ENCODE measurements around the gene NBPF3.
A peak's percentile ranks its signal among the peaks of the same experiment; 100 is the strongest.
"Not testable (repeated sequence)": the region's sequence is repeated elsewhere in the genome, so short reads cannot be mapped to it uniquely, and the experiment has no call there.

NBPF3 gene

DNA sequence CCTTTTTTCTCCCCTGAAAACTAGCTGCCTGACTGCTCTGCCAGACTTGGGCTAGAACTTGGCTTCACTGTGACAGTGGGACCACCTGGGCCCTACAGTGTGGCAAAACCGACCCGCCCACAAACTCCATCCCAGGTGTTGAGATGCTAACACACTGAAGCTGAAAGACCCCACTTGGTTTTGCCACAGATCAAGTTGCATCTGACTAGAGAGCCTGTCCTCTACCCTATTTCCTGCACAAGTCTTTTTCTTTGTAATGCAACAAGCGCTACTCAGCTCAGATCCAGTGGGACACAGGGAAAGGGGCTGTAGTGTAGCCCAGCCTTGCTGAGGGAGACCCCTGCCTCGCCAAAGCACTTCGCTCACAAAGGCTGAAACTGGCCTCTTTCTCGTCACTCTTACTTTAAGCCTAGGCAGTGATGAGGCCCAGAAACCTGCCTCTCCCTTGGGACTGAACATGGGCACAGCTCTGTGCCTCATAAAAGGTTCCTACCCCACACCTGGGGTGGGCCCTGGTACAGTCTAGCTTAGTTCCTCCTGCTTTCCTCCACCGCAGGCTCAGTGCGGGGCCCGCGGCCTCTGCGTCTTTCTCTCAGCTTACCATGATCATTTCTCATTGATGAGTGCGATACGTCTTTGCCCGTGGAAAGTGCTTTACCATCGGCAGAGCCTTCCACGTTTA is 79.0 kb downstream of the NBPF3 start:
- DNase-seq (ENCODE audit: low read depth), result no peak

DNA sequence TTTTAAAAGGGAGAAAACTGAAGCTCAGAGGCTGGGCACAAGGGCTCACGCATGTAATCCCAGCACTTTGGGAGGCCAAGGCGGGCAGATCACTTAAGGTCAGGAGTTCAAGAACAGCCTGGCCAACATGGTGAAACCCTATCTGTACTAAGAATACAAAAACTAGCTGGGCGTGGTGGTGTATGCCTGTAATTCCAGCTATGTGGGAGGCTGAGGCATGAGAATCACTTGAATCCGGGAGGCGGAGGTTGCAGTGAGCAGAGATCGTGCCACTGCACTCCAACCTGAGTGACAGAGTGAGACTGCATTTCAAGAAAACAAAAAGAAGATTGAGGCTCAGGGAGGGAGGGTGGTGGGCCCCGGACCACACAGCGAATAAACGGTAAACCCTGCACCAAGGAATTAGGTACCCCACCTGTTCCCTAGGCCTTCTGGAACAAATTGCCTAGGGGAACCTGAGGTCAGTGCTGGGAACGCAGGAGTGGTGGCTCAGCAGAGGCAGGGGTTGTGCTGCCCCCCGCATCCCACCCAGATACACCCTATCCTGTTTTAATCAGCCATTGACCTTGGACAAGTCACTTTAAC is 79.6 kb downstream of the NBPF3 start:
- DNase-seq (ENCODE audit: low read depth), result not testable (repeated sequence)

DNA sequence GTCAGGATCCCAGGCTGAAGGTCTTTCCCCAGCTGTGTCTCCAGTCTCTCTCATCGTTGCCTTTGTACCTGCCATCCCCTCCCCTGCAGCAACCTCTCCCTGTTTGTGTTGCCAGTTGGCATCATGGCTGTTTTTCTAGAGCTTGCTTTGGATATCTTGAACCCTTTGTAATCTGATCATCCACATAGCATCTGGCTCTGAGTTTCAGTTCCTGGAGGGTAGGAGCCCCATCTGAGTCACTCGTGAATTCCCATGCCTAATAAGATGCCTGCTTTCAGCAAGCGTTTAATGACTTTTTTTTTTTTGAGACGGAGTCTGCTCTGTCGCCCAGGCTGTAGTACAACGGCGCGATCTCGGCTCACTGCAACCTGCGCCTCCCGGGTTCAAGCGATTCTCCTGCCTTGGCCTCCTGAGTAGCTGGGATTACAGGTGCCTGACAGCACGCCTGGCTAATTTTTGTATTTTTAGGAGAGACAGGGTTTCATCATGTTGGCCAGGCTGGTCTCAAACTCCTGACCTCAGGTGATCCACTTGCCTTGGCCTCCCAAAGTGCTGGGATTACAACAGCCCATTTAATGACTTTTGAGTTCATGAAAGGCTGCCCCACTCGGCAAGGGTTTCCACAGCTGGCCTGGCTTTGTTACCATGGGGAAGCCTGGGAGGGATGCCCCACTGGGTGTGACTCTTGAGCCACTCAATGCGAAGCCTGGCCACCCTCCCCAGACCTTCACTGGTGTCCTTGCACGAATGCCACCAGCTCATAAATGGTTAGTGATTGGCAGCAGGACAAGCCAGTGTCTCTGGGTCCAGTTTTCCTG is 81.2 kb downstream of the NBPF3 start:
- peak; percentile 22 for DNase-seq (ENCODE audit: low read depth)

DNA sequence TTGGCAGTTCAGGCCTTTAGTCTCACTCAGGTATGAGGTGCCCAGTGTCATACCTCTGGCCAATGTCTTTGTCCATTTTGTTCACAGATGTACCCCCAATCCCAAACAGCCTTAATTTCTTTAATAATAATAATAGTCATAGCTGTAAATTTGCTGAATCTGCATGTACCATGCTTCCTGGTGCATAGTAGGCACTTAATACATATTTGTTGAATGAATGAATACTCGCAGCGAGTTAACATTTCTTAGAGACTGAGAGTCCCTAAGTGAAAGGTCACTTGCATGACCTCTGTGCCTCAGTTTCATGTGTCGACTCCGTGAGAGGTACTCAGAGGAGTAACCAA is 81.8 kb downstream of the NBPF3 start:
- DNase-seq (ENCODE audit: low read depth), result no peak

DNA sequence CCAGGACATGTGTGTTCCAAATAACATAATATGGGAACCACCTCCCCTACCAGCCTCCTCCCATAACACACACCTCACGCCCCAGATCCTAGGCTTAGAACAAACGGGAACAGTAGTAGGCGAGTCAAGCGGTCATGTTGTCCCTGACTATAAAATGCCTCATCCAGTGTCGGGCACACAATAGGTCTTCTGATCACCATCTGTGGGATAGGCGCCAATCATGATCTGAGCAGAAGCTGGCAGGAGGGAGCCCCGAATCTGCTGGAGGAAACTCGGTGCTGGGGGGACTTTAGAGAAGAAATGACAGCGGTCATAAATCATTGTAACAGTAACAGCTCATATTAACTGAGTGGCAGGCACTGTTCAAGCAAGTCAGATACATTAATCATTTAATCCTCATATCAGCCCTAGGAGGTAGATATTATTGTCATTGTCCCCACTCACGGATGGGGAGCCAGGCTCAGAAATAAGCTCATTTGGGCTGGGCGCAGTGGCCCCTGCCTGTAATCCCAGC is 82.6 kb downstream of the NBPF3 start:
- DNase-seq (ENCODE audit: low read depth), result no peak

DNA sequence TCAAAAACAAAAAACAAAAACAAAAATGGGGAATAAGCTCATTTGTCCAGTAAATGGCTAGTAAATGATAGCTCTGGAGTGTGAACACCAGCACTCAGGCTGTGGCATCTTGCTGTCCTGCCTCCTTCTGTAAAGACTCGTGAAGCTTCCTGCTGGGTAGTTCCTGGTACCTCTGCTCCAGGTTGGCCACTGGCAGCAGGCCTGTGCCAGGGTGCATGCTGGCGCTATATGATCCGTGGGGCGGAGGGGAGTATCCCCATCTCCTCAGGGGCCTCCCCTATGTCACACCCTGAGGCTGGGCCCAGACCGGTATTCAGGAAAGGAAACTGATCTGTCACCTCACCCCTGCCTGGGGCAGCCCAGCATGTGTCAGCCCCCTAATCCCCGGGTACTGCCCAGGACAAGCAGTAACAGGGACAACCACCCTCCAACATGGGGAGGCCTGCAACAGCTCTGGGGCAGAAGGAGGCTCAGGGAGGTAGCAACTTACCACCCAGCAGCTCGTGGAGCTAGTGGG is 83.4 kb downstream of the NBPF3 start:
- DNase-seq (ENCODE audit: low read depth), result no peak

DNA sequence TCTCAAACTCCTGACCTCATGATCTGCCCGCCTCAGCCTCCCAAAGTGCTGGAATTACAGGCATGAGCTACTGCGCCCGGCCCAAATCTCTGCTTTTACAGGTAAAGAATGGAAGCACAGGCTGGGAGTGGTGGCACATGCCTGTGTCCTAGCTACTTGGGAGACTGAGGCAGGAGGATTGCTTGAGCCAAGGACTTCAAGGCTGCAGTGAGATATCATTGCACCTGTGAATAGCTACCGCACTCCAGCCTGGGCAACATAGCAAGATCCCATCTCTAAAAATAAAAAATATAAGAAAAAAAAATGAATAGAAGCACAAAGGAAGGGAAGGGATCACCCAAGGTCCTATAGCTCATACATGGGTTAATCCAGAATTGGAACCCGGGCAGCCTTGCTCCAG is 84.3 kb downstream of the NBPF3 start:
- DNase-seq (ENCODE audit: low read depth), result no peak

DNA sequence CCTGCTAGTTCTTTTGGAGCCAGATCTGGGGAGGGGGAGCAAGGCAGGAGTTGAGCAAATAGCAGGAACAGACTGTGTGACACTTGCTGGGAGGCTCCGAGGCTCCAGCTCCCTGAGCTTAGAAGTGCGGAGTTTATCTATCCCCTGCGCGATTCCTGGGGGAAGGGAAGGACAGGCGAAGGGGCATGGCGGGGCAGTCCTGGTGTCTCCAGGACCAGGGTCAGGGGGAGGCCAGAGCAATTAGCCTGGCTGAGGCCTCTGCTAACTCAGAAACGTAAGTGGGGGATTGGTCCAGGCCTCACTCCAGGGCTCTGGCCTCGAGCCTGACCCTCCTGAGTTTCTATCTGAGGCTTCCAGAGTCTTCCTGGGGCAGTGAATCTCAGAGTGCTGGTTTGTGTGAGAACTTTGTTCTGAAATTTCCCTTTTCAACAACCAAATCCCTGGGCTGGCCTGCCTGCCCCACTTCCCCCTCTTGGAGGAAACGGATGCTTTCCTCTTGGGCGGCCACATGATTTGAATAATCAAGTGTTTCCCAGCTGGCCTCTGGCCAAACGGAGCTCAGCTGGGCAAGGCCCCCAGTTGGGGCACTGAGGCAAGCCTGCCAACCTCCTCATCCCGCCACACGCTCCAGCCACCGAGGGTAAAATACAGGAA is 84.9 kb downstream of the NBPF3 start:
- no peak for DNase-seq (ENCODE audit: low read depth)

DNA sequence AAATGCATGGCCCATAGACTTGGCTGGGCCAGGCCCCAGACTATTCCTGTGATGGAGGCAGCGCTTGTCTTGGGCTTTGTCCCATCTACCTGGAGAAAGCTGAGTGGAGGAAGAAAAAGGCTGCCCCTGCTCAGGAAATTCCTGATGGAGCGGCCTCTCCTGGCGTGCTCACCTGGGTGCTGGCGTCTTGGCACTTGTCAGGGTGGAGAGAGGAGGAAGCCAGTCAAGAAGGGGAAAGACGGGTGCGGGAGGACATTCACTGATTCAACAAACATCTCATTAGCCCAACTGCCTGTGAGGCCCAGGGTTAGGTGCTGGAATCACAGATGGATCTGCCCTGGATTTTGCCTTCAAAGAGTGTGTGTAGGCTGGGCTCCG is 85.4 kb downstream of the NBPF3 start:
- no peak for DNase-seq (ENCODE audit: low read depth)

DNA sequence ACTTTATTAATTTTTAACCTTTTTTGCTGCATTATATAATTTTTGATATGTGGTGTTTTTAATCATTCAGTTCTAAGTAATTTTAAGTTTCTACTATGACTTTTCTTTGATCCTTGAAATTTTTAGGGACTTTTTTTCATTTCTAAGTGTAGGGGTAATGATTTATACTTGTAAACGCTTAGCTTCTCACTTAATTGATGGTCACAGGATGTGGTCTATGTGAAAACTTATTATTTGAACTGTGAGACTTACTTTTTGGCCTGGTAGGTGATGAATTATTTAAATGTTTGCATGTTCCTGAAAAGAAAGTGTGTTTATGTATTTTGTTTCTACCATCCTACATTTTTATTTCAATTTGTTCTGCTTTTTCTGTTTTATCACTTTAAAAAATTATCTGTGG is 86.5 kb downstream of the NBPF3 start:
- no peak for DNase-seq (ENCODE audit: low read depth)

DNA sequence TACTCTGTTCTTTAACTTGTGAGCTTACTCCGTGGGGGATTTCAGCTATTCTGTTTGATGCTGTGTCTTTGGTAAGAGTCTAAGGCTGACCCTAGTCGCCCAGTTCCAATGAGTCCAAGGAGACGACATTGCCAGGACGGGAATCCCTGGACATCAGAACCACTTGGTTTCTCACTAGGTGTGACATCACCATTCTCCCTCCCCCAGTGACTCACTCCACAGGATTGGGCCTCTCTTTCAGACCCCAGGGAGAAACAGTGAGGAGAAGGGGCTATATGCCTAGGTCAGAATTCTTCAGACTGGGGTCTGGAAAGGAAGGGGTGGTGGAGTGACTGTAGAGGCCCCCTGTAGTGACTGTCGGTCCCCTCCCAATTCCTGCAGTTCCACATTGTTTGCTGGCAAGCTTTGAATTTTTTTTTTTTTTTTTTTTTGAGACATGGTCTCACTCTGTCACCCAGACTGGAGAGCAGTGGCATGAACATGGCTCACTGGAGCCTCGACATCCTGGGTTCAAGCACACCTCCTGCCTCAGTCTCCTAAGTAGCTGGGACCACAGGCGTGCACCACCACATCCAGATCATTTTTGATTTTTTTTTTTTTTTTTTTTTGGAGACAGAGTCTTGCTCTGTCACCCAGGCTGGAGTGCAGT is 90.6 kb downstream of the NBPF3 start:
- DNase-seq (ENCODE audit: low read depth), result no peak

DNA sequence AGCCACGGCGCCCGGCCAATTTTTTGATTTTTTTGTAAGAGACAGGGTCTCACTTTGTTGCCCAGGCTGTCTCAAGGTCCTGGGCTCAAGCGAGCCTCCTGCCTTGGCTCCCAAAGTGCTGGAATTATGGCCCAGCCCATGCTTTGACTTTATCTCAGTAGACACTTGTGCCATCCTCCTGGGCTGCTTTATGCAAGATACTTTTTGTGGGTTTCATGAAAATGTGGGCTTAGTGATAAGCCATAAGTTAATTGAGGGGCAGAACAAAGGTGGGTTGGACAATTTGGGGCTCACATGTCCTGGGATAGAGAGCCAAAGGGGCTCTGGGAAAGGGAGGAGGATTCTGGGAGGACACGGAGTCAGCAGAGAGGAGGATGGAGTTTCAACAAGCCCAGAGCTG is 91.3 kb downstream of the NBPF3 start:
- no peak for DNase-seq (ENCODE audit: low read depth)

DNA sequence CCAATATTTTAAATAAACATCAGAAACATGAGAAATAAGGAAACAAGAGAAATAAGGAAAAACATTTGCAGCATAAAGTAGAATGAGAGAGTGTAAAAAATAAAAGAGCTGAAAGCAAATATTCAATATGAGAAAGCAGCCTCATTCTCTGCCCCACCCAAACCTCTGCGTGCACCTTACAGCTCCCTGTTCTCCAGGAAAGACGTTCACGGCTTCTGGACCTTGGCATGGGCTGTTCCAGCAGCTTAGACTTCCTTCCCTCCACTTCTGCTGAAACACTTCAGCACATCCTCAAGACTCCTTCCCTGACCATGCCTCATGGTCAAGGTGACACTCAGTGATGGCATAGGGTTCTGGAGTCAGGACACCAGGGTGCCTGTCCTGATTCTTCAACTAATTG is 92.6 kb downstream of the NBPF3 start:
- no peak for DNase-seq (ENCODE audit: low read depth)

DNA sequence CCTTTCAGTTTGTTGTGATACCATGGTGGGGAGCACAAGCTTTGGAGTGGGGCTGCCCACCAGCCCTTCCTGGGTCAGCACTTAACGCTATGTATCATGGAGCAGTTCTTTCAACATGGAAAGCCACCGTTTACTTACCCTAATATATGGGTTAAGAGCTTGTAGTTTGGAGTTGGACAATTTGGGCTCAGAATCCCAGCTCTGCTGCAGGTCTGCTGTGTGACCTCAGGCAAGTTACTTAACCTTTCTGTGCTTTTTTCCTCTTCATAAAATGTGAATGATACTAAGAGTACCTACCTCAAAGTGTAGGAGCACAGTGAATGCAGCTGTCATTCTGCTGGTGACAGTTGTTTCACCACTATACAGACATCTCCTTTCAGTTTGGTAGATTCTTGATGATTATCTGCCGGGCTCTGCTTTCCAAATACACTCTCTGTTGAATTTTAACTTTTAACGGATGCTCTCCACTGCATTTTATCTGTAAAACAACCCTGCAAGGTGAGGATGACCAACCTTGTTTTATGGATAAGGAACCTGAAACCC is 93.1 kb downstream of the NBPF3 start:
- DNase-seq (ENCODE audit: low read depth), result no peak

DNA sequence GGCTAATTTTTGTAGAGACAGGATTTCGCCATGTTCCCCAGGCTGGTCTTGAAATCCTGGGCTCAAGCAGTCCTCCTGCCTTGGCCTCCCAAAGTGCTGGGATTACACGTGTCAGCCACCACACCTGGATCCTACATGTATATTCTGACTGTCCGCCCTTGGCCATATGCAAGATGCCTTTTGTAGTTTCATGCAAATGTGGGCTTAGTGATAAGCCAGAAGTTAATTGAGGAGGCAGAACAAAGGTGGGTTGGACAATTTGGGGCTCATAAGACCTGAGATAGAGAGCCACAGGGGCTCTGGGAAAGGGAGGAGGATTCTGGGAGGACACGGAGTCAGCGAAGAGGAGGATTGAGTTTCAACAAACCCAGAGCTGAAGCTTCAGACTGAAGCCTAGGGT is 94.2 kb downstream of the NBPF3 start:
- DNase-seq (ENCODE audit: low read depth), result no peak
